CD4-positive, alpha-beta T cell (primary cell): ENCODE data around the gene SMYD3. TPM values are rescaled to one million over a fixed set of nuclear protein-coding genes. Genes with fewer than 3 reads are reported as not detected.

Experiments used
- ATAC-seq: fragments of 200-7000 bp; cut with Tn5 transposase; one replicate; pipeline ENCODE4 v1.10.0; 2022; ENCODE audit warnings: mild to moderate bottlenecking; ENCODE audit not compliant: poor library complexity
- CTCF ChIA-PET: fragments of 350-600 bp; sonication (Branson Sonifier 250); formaldehyde crosslinking; loops from one replicate; lab custom pipeline; 2021; ENCODE audit warnings: antibody characterized with exemption, inconsistent platforms; lab: Charles Lee
- POLR2A ChIA-PET: fragments of 350-600 bp; sonication (Branson Sonifier 250); formaldehyde crosslinking; loops from one replicate; lab custom pipeline; 2021; ENCODE audit warnings: antibody characterized with exemption, inconsistent platforms; lab: Charles Lee
- DNase-seq, 14 experiments: peaks; one replicate each; pipeline ENCODE4 v3.0.0-alpha.2; 2013 to 2020; ENCODE audit warnings: mixed read lengths in 2 of 14
- H3K27ac ChIP-seq, 2 donors: one replicate each; pipeline versions ENCODE4 v1.5.1 to v1.7.0; 2013; ENCODE audit warnings: low read length in 2 of 2, low read depth in 1 of 2, mild to moderate bottlenecking in 1 of 2
- H3K27me3 ChIP-seq, 2 experiments: 1 replicate in 1 of 2; 2 replicates in 1 of 2; pipeline versions ENCODE4 v1.6.1 to v1.7.0; 2013; ENCODE audit warnings: low read length in 2 of 2, control low read depth in 1 of 2, mild to moderate bottlenecking in 1 of 2, moderate library complexity in 1 of 2; ENCODE audit not compliant: insufficient read depth in 2 of 2, control insufficient read depth in 1 of 2
- H3K36me3 ChIP-seq: one replicate; pipeline ENCODE4 v1.6.1; 2013; ENCODE audit warnings: low read length, control low read depth; ENCODE audit not compliant: insufficient read depth
- H3K4me1 ChIP-seq: one replicate; pipeline ENCODE4 v1.6.1; 2013; ENCODE audit warnings: low read length, control low read depth; ENCODE audit not compliant: insufficient read depth
- H3K4me3 ChIP-seq: one replicate; pipeline ENCODE4 v1.5.1; 2013; ENCODE audit warnings: mild to moderate bottlenecking, low read length, moderate library complexity
- H3K9me3 ChIP-seq, 2 experiments: 1 replicate in 1 of 2; 2 replicates in 1 of 2; pipeline versions ENCODE4 v1.6.1 to v1.7.0; 2013; ENCODE audit warnings: low read length in 2 of 2, mild to moderate bottlenecking in 2 of 2, control low read depth in 1 of 2, moderate library complexity in 1 of 2; ENCODE audit not compliant: control insufficient read depth in 1 of 2, insufficient read depth in 1 of 2
- H3K27ac Mint-ChIP-seq: one replicate; pipeline ENCODE4 v1.8.0; 2020; ENCODE audit warnings: mixed read lengths
- H3K27me3 Mint-ChIP-seq: one replicate; pipeline ENCODE4 v1.8.0; 2021; ENCODE audit warnings: mixed read lengths
- H3K36me3 Mint-ChIP-seq: one replicate; pipeline ENCODE4 v1.8.0; 2021; ENCODE audit warnings: low read depth, mixed read lengths
- H3K4me1 Mint-ChIP-seq: one replicate; pipeline ENCODE4 v1.8.0; 2021; ENCODE audit warnings: low read depth, mixed read lengths
- H3K4me3 Mint-ChIP-seq: one replicate; pipeline ENCODE4 v1.8.0; 2020; ENCODE audit warnings: mild to moderate bottlenecking, mixed read lengths
- H3K9me3 Mint-ChIP-seq: one replicate; pipeline ENCODE4 v1.8.0; 2020; ENCODE audit warnings: mixed read lengths
- CTCF ChIP-seq: fragments of 200-600 bp; IDR thresholded peaks from one replicate; pipeline ENCODE4 v1.8.0; 2022; ENCODE audit warnings: antibody characterized with exemption, mild to moderate bottlenecking
- intact Hi-C, 2 experiments: fragments of 100-400 bp; cut with DNase I in 1 of 2; cut with micrococcal nuclease in 1 of 2; formaldehyde crosslinking; loops; one replicate each; pipeline versions ENCODE4 v1.15.1 to v1.9.0; 2023 to 2025; cut with DNase I, micrococcal nuclease
- total RNA-seq, 174 experiments: library from RNA in 2 of 174; stranded (reverse) in 2 of 174; gene quantifications; one replicate each; pipeline ENCODE4 v1.2.3 and lab custom pipeline; 2021 to 2026

The SMYD3 gene
- total RNA-seq, 2 experiments from 2014 or later: 18.8 to 19.6 TPM

DNA sequence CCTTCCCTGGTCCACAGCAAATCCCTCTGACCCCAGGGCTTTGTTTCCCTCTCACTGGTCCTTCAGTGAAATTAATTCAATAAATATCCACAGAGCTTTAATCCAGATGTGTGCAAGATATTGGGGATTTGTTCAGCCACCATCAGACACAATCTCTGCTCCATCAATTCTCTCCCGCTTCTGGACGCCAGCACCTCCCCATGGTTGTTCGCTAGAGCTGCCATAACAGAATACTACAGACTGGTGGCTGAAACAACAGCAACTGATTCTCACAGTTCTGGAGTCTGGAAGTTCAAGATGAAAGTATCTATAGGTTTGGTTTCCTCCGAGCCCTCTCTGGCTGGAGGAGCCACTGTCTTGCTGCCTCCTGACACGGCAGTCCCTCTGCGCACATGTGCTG, 303.9 kb downstream of the SMYD3 start:
- no peak overlapping the region for H3K27ac ChIP-seq
- H3K9me3 Mint-ChIP-seq: no peaks in the 10 kb centered on the region
- intact Hi-C loops: no loop called here
- no peaks in the 10 kb centered on the region for H3K9me3 ChIP-seq
- no peaks in the 10 kb centered on the region for H3K27me3 Mint-ChIP-seq
- ATAC-seq (no peak), DNase-seq (no peak)
- H3K4me1 Mint-ChIP-seq: no peaks in the 10 kb centered on the region
- H3K4me3 ChIP-seq: no peak overlapping the region
- CTCF ChIA-PET: no interaction called here
- POLR2A ChIA-PET: no interaction called here
- H3K27ac Mint-ChIP-seq: no peak overlapping the region
- no peak for TF ChIP-seq CTCF
- H3K27me3 ChIP-seq: no peaks in the 10 kb centered on the region
- H3K4me1 ChIP-seq: no peaks in the 10 kb centered on the region
- no peaks in the 10 kb centered on the region for H3K36me3 ChIP-seq
- no peak overlapping the region for H3K4me3 Mint-ChIP-seq
- H3K36me3 Mint-ChIP-seq: peaks cover 11% of the 10 kb centered on the region

DNA sequence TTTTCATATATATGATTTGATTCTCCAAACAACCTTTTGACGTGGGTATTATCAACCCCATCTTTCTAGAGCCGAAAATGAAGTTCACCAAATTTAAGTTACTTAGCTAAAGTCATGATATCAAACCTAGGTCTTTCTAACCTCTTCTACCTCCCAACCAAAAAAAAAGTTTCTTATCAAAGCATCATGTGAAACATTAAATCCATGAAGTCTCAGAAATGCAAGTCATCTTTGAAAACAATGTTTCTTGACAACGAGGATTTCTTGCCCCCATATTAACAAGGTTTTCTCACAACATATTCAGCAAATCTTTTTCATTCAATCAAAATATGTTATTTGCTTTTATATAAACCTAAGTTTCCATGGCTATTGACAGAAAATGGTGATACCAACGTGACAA, 306.3 kb downstream of the SMYD3 start:
- Mint-ChIP-seq H3K27me3 (no peaks in the 10 kb centered on the region), H3K4me1 (no peaks in the 10 kb centered on the region), H3K36me3 (peaks cover 11% of the 10 kb centered on the region), H3K9me3 (no peaks in the 10 kb centered on the region), H3K4me3 (no peak overlapping the region), H3K27ac (no peak overlapping the region)
- Histone ChIP-seq H3K9me3 (no peaks in the 10 kb centered on the region), H3K27me3 (no peaks in the 10 kb centered on the region), H3K4me3 (no peak overlapping the region), H3K4me1 (no peaks in the 10 kb centered on the region), H3K36me3 (no peaks in the 10 kb centered on the region), H3K27ac (no peak overlapping the region)
- no peak for DNase-seq
- no peak for TF ChIP-seq CTCF
- ATAC-seq: no peak
- intact Hi-C loops: no loop called here
- POLR2A ChIA-PET: no interaction called here
- CTCF ChIA-PET: no interaction called here

- H3K27me3 ChIP-seq: no peaks in the 10 kb centered on the region
- Mint-ChIP-seq H3K27ac (no peak overlapping the region), H3K4me1 (no peaks in the 10 kb centered on the region), H3K36me3 (peaks cover 11% of the 10 kb centered on the region), H3K9me3 (no peaks in the 10 kb centered on the region), H3K4me3 (no peak overlapping the region), H3K27me3 (no peaks in the 10 kb centered on the region)
- CTCF ChIA-PET: no interaction called here
- no peak for TF ChIP-seq CTCF
- ATAC-seq (no peak), DNase-seq (no peak)
- no peaks in the 10 kb centered on the region for H3K4me1 ChIP-seq
- no peaks in the 10 kb centered on the region for H3K9me3 ChIP-seq
- no peak overlapping the region for H3K27ac ChIP-seq
- intact Hi-C loops: no loop called here
- POLR2A ChIA-PET: no interaction called here
- no peak overlapping the region for H3K4me3 ChIP-seq
- no peaks in the 10 kb centered on the region for H3K36me3 ChIP-seq
These were observed 306.9 kb downstream of the SMYD3 start for GRCh38 chr1:246200225-246200624.
